Cortex of kidney (tissue), 1 donor: ENCODE data around the gene CEP192.
"Not testable (repeated sequence)": the region's sequence is repeated elsewhere in the genome, so short reads cannot be mapped to it uniquely, and the experiment has no call there.

Experiments
- DNase-seq: peaks from one replicate; lab custom pipeline; 2025; lab: John Stamatoyannopoulos, UW

CEP192 gene

DNA sequence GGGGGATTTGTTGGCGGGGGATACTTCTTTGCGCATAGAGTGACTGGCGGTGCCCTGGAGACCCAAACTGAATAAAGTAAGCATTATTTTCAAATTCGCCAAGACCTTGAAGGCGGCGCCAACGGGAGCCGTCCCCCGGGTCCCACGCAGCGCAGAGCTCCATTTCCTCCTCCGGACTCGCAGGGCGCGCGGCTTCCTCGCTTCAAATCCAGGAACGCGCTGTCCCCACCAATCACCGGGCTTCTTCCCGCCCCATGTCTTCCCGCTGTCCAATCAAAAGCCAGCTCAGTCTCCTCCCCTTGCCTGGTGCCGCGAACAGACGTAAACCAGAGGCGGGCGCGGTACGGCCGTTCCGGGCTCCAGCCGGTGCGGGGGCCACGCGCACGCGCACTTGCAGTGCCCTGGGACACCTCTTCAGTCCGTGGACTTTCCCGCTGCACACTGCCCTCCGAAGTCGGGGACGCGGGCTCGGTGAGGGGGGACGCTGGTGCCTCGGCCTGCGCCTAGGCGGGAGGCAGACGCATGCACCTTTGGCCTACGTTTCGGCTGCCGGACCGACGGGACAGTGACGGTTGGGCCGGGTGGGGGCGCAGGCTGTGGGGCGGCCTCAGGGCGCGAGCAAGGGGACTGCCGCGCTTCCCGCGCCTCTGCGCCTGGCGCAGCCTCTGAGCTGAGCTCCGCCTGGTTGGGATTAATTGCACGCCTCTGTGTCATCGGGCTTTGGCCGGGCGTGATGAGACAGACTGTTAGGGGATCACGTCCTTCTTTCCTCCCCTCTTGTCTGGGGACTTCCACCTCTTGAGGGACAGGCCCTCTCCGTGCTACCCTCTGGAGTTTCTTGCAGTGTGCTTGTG, at the start of gene CEP192:
TSS of gene CEP192 (plus strand) at position 396 of the 854 bp plus-strand sequence. CDS start 8,063 bp downstream, outside the sequence.
- peak; percentile 74 for DNase-seq

DNA sequence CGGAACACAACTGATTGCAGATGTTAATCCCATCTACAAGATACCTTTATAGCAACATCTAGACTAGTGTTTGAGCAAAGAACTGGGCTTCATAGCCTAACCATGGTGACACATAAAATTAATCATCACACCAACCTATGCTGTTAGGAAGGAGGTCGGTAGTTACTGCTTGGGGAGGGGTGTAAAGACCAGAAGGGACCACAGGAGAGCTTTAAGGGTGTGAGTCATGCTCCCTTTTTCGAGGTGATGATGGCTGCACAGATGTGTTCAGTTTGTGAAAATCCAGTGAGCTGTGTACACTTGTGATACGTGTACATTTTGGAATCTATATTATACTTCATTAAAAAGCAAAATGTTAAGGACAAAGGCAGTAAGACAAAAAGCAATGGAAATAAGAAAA, 47.9 kb upstream of the CEP192 start:
- DNase-seq, result no peak

GRCh38 chr18:12944709-12945108, 46.5 kb upstream of the CEP192 start:
- no peak for DNase-seq

- no peak for DNase-seq
Measured at GRCh38 chr18:12946549-12947284, 44.4 kb upstream of the CEP192 start.

DNA sequence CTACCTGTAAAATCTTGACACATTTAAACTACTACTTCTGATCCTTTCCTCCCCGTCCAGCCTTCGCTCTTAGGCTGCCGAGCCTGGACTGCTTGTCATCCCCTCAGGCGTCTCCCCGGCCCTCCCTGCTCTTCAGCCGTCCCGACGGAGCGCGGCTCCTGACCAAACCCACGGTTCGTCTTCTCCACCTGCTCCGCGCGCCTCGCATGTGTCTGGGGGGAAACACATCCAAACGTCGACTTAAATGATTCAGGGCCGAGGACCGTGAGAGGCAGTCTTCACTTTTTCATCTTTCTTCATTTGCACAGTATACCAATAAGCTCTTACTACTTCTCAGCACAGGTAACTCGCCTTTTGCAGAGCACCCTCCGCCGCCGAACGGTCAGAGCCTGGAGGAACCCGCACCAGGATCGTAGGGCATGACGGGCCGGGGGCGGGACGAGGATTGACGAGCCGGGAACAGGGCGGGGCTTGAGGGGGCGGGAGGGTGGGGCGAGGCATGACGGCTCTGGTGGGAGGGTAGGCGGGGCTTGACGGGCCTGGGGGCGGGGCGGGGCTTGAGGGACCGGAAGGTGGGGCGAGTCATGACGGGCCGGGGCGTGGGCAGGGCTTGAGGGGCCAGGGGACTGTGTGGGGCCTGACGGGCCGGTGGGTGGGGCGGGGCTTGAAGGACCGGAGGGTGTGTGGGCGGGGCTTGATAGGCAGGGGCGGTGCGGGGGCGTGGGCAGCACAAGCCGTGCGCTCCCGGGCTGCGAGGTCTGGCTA, 43.7 kb upstream of the CEP192 start, which contains the start of gene SEH1L:
TSS of gene SEH1L (plus strand) at position 727 of the 765 bp plus-strand sequence. CDS start 111 bp downstream, outside the sequence.
- DNase-seq, result peak; percentile 80

- peak; percentile 76 for DNase-seq
Measured at GRCh38 chr18:12948050-12948804, 42.9 kb upstream of the CEP192 start.

DNA sequence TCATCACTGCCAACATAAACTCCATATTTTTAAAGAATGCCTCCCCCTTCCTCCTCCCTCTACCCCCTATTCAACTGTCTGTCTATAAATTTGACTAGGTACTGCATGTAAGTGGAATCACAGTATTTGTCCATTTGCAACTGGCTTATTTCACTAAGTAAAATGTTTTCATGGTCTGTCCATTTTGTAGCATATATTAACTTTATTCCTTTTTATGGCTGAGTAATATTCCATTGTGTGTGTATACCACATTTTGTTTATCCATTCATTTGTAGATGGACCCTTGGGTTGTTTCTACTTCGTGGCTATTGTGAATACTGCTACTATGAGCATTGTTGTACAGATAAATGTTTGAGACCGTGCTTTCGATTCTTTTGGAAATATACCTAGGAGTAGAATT, 32.7 kb upstream of the CEP192 start:
- no peak for DNase-seq

GRCh38 chr18:12960395-12960794, 30.8 kb upstream of the CEP192 start:
- no peak for DNase-seq

DNA sequence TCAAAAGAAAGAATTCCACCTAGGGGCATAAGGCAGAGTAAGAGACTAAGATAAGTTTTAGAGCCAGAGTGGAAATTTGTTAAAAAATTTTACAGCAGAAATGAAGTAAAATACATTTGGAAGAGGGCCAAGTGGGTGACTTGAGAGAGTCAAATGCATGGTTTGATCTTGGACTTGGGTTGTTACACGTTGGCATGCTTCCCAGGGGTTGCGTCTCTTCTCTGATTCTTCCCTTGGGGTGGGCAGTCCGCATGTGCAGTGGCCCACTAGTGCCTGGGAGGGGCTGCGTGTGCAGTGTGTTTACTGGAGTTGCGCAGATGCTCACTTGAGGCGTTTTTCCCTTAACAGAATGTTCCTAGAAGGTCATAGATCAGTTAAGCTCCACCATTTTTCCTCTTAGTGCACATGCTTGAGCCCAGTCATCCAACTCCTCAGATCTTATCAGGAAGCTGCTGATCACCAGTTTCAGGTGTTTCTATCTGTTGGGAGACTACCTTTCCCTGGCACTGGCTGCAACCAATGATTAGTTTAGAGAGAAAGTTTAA, 30.2 kb upstream of the CEP192 start:
- no peak for DNase-seq

GRCh38 chr18:12963069-12963468, 28.1 kb upstream of the CEP192 start:
- DNase-seq, result no peak

- no peak for DNase-seq
Measured at GRCh38 chr18:12968115-12968514, 23.0 kb upstream of the CEP192 start.

DNA sequence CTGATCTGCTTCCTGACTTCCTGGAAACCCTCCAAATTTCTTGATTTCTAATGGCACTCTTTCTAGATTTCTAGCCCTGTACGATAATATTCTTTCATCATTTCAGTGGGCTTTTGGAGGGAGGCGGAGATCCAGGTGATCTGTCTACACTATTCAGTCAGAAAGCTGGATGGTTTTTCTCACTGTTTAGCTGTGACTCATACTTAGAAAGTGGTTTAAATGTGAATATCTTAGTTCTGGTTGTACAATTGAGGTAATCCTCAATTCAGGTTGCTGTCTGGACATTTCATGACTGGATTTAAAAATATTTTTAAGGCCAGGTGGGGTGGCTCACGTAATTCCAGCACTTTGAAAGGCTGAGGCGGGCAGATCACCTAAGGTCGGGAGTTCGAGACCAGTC, 22.5 kb upstream of the CEP192 start:
- no peak for DNase-seq

DNA sequence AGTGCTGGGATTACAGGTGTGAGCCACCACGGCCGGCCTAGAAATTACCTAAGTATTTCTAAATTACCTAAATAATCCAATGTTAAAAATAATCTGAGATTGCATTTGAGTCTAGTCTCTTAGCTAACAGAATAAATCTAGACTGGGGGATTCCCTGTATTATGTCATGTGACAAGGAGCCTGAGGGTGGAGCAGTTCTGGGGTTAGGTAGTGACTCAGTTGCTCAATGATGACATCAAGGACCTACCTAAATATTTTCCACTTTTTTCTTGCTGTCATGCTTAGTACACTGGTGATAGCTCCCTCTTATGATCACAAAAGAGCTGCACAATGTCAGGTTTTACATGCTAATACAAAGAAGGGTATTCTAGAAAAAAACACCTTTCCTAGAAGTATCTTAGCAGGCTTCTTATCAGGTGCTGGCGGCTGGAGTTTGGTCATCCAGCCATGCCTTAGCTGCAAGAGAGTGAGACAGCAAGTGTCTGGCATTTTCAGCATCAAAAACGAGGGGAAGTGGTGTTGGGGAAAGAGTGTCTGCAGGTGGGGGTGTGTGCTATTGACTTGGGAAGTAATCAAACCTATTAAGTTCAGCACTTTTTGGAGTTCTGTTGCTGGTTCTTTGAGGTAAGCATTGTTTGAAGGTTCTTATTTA, 17.5 kb upstream of the CEP192 start:
- DNase-seq, result no peak

GRCh38 chr18:12975488-12975887, 15.7 kb upstream of the CEP192 start:
- no peak for DNase-seq

DNA sequence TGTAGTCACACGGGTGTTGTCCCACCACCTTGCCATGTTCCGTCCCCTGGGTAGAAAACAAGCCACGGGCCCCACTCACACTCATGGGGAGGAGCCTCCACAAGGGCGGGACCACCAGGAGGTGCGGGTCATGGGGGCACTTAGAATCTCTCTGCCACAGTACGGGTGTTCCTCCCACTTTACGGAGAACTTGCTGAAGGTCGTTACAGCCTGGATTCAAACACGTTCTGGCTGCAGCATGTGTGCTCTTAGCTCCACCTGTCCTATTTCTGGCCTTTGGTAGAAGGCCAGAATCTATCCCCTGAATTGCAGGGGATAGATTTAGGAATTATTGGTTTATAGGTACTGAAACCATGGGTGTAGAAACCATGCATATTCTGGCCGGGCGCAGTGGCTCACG, 14.9 kb upstream of the CEP192 start:
- DNase-seq, result no peak

- not testable (repeated sequence) for DNase-seq
Measured at GRCh38 chr18:12980065-12980464, 11.1 kb upstream of the CEP192 start.

- DNase-seq, result no peak
Measured at GRCh38 chr18:12989397-12990122, 1.6 kb upstream of the CEP192 start.

DNA sequence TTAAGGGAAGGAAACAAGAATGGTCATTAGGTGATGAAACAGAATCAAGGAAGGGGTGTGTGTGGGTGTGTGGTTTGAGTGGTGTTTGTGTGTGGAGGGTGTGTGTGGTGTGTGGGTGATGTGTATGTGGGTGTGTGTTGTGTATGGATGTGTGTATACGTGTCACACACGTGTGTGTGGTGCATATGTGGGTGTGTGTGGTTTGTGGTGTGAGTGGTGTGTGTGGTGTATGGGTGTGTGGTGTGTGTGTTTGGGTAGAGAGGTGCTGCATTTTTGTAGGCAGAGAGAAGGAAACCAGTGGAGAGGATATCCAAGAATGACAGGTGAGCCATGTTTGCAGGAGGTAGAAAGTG, 1.1 kb upstream of the CEP192 start:
- DNase-seq, result no peak

DNA sequence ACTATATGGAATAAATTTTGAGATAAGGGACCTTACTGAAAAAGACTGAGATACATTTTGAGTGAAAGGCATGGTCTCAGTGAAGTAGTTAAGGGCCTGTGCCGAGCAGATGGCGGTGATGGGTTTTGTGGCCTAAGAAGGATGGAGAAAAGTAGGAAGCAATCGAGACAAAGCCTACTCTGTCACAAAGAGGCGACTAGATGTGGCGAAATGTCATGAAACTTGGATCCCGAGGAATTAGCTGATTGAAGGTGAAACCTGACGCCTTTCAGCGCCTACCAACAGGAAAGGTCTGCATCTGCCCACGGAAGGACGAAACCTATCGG, 558 bp upstream of the CEP192 start:
- no peak for DNase-seq

DNA sequence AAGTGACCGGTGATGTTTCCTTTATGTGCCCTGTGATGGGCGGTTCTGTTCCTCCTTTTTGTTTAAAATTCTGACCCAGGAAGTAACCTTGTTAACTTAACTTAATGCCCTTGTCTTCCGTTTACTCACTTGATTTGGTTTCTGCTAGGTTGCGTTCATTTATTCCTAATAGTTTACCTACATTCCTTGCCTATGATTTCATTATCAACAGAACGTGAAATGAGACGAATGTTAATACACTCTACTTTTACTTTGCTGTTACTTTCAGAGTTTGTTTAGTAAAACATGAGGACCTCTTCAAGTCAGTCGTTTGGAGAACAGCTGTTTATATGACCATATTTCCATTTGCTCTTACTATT, 638 bp downstream of the CEP192 start:
- DNase-seq, result no peak
